Stromal cell of bone marrow (primary cell): ENCODE results near the gene ITCH.
"Not testable (repeated sequence)": the region's sequence is repeated elsewhere in the genome, so short reads cannot be mapped to it uniquely, and the experiment has no call there.

Experiments
- DNase-seq: peaks from one replicate; pipeline ENCODE4 v3.0.0-alpha.2; 2012; ENCODE audit warnings: low read depth

The ITCH gene

DNA sequence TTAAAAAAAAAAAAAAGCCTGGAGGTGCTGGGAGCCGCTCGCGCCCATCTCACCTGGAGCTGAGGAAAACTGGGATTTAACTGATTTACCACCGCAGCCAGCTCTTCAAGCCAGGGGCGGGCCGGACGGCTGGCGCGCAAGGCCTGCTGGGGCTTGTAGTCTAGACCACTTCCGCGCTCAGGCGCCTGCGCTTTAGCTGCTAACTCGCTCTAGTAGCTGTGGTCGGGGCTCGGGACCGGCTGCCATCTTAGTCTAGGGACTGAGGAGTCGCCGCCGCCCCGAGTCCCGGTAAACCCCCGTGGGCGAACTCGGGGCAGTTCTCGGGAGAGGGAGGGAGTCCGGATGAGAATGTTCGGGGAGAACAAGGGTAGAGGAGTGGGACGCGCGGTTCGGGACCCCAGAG lies at the start of gene ITCH:
ITCH (plus strand) TSS at position 212 of the 403 bp plus-strand sequence. CDS start 30,539 bp downstream, outside the sequence.
- peak; percentile 92 for DNase-seq

GRCh38 chr20:34315236-34315635 lies 47.8 kb upstream of the ITCH start:
- DNase-seq = no peak

- DNase-seq = no peak
Measured at GRCh38 chr20:34316196-34316814, 46.8 kb upstream of the ITCH start.

- DNase-seq = no peak
Measured at GRCh38 chr20:34318609-34319443, 44.2 kb upstream of the ITCH start.

DNA sequence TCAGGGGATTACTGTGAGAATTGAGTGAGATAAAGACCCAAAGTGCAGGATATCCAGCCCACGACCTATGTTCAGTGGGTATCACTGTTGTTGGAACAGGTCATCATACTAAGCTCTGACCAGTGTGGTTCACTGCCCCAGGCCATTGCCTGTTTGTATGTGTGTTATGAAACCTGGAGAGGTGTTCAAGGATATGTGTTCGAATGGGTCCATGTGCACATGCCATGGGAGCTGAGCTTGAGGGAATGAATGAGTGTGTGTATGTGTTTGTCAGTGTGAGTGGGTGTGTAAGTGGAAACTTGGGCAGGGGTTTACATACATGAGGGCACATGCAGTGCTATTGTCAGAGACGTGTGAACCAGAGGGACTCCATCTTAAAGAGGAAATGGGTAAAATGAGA lies 42.2 kb upstream of the ITCH start:
- no peak for DNase-seq

DNA sequence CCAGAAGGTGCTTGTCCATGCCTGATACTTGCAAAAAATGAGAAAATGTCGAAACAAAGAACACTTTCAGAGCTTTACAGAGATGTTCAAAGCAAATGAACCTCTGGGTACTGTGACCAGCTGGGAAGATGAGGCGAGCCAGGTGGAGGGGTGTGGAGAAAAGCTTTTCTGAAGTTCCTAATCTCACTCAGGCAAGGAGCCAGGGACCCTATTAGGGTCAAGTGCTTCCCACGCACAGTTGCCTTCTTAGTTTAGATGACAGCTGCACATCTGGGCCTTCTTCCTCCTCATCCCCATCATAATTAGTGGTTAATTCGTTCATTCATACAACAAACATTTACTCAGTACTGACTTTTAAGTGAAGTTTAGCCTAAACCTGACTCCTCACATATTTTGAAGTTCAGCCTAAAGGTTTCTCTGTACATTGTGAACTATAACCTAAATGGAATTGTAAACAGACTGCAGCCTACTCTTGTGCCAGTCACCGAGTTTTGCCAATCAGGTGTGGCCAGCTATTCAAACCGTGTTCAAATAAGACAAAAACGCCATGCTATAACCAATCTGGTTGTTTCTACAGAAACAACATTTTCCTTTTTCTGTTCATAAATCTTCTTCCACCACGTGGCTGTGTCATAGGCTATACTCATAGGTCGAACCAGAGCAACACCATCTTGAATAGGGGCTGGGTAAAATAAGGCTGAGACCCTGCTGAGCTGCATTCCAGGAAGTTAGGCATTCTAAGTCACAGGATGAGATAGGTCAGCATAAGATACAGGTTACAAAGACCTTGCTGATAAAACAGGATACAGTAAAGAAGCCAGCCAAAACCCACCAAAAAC lies 40.6 kb upstream of the ITCH start:
- DNase-seq = no peak

- DNase-seq = no peak
Measured at GRCh38 chr20:34324541-34324940, 38.5 kb upstream of the ITCH start.

- DNase-seq = not testable (repeated sequence)
Measured at GRCh38 chr20:34328207-34328606, 34.9 kb upstream of the ITCH start.

DNA sequence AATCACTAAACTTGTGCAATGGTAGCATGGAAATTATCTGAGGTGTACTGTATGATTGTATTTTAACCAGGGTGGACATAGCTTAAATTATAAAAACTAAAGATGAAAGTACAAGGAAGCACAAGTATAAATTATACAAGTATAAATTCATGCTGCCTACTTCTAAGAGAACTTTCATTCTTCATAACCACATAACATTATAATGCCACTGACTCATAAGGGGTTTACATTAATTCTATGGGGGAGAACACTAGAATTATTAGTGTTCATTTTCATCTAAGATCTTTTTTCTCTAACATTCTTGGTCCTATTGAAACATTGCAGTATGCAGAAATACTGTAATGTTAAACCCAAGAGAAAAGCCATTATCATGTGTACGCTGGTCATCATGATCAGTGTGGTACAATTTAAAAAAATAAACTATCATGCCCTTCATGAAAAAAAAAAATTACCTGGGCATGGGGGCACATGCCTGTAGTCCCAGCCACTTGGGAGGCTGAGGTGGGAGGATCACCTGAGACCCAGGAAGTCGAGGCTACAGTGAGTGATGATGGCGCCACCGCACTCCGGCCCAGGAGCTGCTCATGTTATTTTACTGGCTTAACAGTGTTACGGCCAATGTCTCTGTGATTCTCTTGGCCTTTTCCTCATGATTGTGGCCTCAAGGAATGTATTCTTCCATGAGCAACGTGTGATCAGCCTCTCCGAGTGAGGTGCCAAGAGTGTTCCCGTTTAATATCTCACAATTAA lies 34.0 kb upstream of the ITCH start:
- no peak for DNase-seq

- DNase-seq = not testable (repeated sequence)
Measured at GRCh38 chr20:34330861-34331544, 32.1 kb upstream of the ITCH start.

- no peak for DNase-seq
Measured at GRCh38 chr20:34331838-34332237, 31.2 kb upstream of the ITCH start.

- no peak for DNase-seq
Measured at GRCh38 chr20:34332262-34332920, 30.7 kb upstream of the ITCH start.

DNA sequence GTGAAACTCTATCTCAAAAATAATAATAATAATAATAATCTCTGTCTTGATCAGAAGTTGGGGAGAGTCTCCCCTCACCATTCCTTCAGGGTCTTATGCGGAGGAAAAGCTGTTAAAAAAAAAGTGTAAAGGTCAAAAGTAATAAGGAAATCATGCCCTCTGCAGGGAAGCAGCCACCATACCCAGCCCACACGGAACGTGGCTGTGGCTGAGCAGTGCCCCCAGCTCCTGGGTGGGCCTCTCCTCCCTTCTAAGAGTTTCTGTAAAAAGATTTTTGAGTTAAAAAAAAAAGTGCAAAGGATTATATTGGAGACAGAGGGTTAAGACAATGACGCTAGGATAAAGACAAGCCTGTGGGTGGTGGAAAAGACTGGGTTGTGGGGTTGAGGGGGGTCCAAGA lies 29.3 kb upstream of the ITCH start:
- no peak for DNase-seq

- DNase-seq = no peak
Measured at GRCh38 chr20:34334654-34335407, 28.2 kb upstream of the ITCH start.

DNA sequence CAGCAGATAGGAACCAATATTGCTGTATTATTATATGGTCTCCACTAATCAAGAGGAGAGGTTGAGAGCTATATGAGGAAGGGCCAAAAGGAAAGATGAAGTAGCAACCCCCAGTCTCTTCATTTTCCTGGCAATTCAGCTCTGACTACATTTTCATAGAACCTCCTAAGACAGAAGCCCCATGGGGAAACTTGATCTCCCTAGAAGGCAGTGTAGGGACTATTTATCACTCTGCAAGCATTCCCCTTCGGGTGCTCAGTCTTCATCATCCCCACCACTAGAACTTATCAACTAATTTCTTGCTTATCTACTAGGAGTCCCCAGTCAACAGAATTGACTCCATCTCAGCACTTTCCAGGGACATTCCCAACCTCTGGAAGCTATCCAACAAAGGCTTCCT lies 25.5 kb upstream of the ITCH start:
- DNase-seq = no peak

DNA sequence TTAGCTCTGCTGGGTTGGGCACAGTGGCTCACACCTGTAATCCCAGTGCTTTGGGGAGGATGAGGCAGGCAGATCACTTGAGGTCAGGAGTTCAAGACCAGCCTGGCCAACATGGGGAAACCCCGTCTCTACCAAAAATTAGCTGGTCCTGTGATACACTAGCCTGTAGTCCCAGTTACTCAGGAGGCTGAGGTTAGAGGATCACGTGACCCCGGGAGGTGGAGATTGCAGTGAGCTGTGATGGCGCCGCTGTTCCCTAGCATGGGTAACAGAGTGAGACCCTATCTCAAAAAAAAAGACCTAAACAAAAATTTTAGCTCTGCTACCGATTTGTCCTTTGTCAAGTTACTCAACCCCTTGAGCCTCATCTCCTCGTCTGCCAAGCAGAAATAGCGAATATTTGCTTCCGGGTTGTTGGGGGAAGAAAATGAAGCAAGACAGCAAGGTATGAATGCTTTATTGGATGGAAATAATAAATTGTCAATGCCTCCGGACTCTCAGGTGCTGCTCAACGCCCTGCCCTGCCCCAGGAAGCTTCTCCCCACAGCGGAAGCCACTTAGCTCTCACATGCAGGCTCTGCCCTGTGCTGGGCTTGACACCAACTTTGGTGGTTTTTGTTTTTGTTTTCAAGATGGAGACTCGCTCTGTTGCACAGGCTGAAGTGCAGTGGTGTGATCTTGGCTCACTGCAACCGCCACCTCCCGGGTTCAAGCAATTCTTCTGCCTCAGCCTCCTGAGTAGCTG lies 24.9 kb upstream of the ITCH start:
- DNase-seq = no peak

DNA sequence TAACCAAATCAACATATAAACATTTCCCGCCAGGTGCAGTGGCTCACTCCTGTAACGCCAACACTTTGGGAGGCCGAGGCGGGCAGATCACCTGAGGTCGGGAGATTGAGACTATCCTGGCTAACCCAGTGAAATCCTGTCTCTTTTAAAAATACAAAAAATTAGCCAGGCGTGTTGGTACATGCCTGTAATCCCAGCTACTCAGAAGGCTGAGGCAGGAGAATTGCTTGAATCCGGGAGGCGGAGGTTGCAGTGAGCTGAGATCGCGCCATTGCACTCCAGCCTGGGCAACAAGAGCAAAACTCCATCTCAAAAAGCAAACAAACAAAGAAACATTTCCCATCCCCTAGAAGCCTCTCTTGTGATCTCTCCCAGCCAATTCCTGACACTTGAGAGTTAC lies 22.3 kb upstream of the ITCH start:
- DNase-seq = not testable (repeated sequence)

DNA sequence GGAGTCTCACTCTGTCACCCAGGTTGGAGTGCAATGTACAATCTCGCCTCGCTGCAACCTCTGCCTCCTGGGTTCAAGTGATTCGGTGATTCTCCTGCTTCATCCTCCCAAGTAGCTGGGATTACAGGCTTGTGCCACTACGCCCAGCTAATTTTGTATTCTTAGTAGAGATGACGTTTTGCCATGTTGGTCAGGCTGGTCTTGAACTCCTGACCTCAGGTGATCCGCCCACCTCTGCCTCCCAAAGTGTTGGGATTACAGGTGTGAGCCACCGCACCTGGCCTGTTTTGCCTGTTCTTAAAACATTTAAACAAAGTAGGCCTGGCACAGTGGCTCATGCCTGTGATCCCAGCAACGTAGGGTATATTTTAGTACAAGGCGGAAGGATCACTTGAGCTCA lies 21.9 kb upstream of the ITCH start:
- DNase-seq = not testable (repeated sequence)

- DNase-seq = no peak
Measured at GRCh38 chr20:34343458-34344211, 19.4 kb upstream of the ITCH start.
